RCC 7860 (cell line): ENCODE data around the gene DSN1.

Experiments used
- DNase-seq: peaks from one replicate; pipeline ENCODE4 v3.0.0-alpha.2; 2015; ENCODE audit warnings: low spot score
- FAIRE-seq: peaks from 2 replicates; lab custom pipeline; 2012; peaks lifted over from hg19 to GRCh38; lab: Jason Lieb, UNC

Gene DSN1

GRCh38 chr20:36758276-36758675 is 15.3 kb downstream of the DSN1 start:
- FAIRE-seq, result no peak
- no peak for DNase-seq

- no peak for FAIRE-seq
- no peak for DNase-seq
These were observed 17.1 kb downstream of the DSN1 start for GRCh38 chr20:36756496-36756895.

- peak; percentile 82 for DNase-seq
- FAIRE-seq, result peak; percentile 85
These were observed 18.8 kb downstream of the DSN1 start for GRCh38 chr20:36754656-36755222.

GRCh38 chr20:36752582-36752981 is 21.0 kb downstream of the DSN1 start:
- DNase-seq (no peak), FAIRE-seq (no peak)

GRCh38 chr20:36745927-36746659 is 27.5 kb downstream of the DSN1 start, which contains the start of gene NDRG3:
Gene NDRG3, minus strand, starts transcription at chr20:36746090. Its CDS starts 24,355 bp downstream, at chr20:36721735.
- DNase-seq (peak; percentile 85), FAIRE-seq (no peak)

GRCh38 chr20:36745234-36745926 is 28.2 kb downstream of the DSN1 start:
- DNase-seq (no peak), FAIRE-seq (no peak)

GRCh38 chr20:36744764-36745191 is 28.8 kb downstream of the DSN1 start:
- no peak for FAIRE-seq
- DNase-seq, result no peak

- DNase-seq, result no peak
- FAIRE-seq, result no peak
These were observed 29.3 kb downstream of the DSN1 start for GRCh38 chr20:36744243-36744642.

- DNase-seq (no peak), FAIRE-seq (no peak)
These were observed 31.0 kb downstream of the DSN1 start for GRCh38 chr20:36742558-36742957.

GRCh38 chr20:36741072-36741471 is 32.5 kb downstream of the DSN1 start:
- DNase-seq, result no peak
- FAIRE-seq, result no peak

GRCh38 chr20:36737183-36737499 is 36.4 kb downstream of the DSN1 start:
- DNase-seq (no peak), FAIRE-seq (no peak)

GRCh38 chr20:36736451-36737182 is 36.9 kb downstream of the DSN1 start:
- DNase-seq, result no peak
- no peak for FAIRE-seq

- FAIRE-seq, result no peak
- DNase-seq, result no peak
These were observed 41.1 kb downstream of the DSN1 start for GRCh38 chr20:36732456-36732855.

- FAIRE-seq (peak; percentile 11), DNase-seq (peak; percentile 67)
These were observed 44.6 kb downstream of the DSN1 start for GRCh38 chr20:36728986-36729385.

- FAIRE-seq (no peak), DNase-seq (no peak)
These were observed 47.4 kb downstream of the DSN1 start for GRCh38 chr20:36726168-36726567.

GRCh38 chr20:36720510-36720909 is 53.1 kb downstream of the DSN1 start:
- DNase-seq (no peak), FAIRE-seq (no peak)

- DNase-seq (no peak), FAIRE-seq (no peak)
These were observed 55.9 kb downstream of the DSN1 start for GRCh38 chr20:36717657-36718056.

- FAIRE-seq (no peak), DNase-seq (no peak)
These were observed 56.5 kb downstream of the DSN1 start for GRCh38 chr20:36717021-36717420.

- DNase-seq (no peak), FAIRE-seq (no peak)
These were observed 60.8 kb downstream of the DSN1 start for GRCh38 chr20:36712775-36713174.

GRCh38 chr20:36709126-36709525 is 64.4 kb downstream of the DSN1 start:
- FAIRE-seq (no peak), DNase-seq (no peak)

- FAIRE-seq, result no peak
- no peak for DNase-seq
These were observed 70.0 kb downstream of the DSN1 start for GRCh38 chr20:36703530-36703929.
